HTERT RPE-1 (cell line): ENCODE results near the gene CCDC184.

Experiments
- in situ Hi-C: fragments of 300-500 bp; cut with MboI; formaldehyde crosslinking; loops from 4 replicates; pipeline ENCODE4 v1.14.3; 2020; ENCODE audit warnings: low sequenced_read_pairs

The CCDC184 gene

GRCh38 chr12:48177982-48178381, 5.5 kb upstream of the CCDC184 start:
- in situ Hi-C loops: no loop called here

DNA sequence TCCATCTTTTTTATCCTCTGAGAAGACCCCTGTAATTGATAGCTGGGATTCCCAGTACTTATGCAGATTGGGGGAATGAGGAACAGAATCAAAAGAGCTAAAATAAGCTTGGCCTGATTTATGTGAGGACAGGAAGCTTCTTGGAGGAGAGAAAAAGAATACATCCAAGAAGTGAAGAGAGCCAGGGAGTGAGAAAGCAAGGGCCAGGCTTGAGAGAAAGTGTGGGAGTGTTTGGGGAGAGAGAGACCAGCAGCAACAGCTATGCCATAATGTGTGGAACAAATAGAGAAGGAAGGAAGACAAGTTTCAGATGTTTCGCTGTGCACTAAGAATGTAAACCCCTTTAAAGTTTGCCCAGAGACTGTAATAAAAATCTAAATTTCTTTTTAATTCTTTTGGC, 4.0 kb upstream of the CCDC184 start:
- in situ Hi-C loops: no loop called here

DNA sequence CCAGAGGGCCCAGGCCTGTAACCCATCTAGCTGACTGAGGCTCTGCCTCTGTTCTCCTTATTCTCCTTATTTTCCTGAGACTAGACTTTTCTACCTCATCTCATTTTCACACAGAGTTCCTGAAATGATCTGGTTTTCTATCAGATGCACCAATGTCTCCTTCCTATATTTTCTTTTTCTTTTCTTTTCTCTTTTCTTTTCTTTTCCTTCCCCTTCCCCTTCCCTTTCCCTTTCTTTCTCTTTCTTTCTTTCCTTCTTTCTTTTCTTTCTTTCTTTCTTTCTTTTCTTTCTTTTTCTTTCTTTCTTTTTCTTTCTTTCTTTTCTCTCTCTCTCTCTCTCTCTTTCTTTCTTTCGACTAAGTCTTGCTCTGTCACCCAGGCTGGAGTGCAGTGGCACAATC, 3.0 kb upstream of the CCDC184 start:
- in situ Hi-C loops: no loop called here

GRCh38 chr12:48180857-48181495, 2.5 kb upstream of the CCDC184 start:
- in situ Hi-C loops: no loop called here

GRCh38 chr12:48182631-48183030, 813 bp upstream of the CCDC184 start:
- in situ Hi-C loops: no loop called here

- in situ Hi-C loops: no loop called here
Measured at GRCh38 chr12:48183876-48184548, 568 bp downstream of the CCDC184 start.

GRCh38 chr12:48184549-48184922, 1.1 kb downstream of the CCDC184 start:
- in situ Hi-C loops: no loop called here

GRCh38 chr12:48185181-48185919, 1.9 kb downstream of the CCDC184 start:
- in situ Hi-C loops: no loop called here

GRCh38 chr12:48187916-48188695, 4.7 kb downstream of the CCDC184 start:
- in situ Hi-C loops: no loop called here

- in situ Hi-C loops: no loop called here
Measured at GRCh38 chr12:48189331-48190125, 6.1 kb downstream of the CCDC184 start.

- in situ Hi-C loops: no loop called here
Measured at GRCh38 chr12:48191096-48191495, 7.7 kb downstream of the CCDC184 start.

DNA sequence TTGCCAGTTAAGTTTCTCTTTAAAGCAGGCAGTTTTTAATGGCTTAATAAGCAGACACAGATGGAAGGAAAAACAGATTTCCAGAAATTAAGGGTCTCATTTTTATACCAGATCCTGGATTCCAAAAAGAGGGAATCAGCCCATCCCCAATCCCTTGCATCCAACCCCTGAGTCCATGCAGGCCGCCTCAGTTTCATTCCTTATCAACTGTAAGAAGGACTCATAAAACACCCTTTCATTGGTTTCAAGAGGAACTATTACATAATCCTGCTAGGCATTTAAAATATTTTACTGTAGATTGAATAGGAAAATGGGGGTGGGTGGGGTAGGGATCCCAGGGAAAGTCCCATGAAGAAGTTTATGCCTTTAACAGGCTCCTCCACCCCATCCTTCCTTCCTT, 9.4 kb downstream of the CCDC184 start:
- in situ Hi-C loops: no loop called here

DNA sequence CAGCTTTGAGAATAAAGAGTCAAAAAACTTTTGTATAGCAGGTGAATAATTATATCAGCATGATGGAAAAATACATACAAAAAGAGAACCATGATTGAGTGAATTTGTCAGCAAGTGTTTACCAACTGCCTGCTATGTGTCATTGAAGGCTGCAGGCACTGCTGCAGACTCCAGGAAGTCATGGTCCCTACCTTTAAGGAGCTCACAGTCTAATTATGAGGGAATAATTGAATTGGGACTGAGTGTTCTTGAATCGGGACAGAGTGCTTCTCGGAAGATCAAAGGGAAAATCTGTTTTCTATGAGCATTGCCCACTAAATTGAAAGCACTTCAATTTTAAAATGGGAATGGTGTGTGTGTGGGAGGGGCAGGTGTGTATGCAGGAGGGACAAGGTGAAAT, 10.2 kb downstream of the CCDC184 start:
- in situ Hi-C loops: no loop called here

- in situ Hi-C loops: no loop called here
Measured at GRCh38 chr12:48194799-48195201, 11.4 kb downstream of the CCDC184 start.

DNA sequence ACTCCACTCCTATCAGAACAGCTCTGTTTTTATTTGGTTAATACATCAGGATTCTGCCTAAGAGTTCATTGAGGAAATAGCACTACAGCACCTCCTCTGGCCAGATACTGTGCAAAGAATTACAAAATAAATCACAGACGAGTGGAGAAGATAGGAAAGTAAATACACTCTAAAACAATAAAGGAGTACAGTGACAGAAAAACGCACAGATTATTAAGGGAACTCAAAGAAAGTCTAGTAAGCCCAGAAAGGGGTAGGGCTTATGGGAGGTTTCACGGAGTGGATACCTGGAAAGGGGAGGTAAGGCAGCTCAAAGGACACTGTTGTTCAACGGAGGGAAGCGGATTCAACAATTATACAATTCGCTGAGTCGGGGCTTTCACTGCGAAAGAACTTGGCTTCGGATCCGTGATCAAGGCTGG, 14.1 kb downstream of the CCDC184 start:
- in situ Hi-C loops: no loop called here

GRCh38 chr12:48197971-48198671, 14.7 kb downstream of the CCDC184 start:
- in situ Hi-C loops: no loop called here

- in situ Hi-C loops: no loop called here
Measured at GRCh38 chr12:48198672-48198971, 15.2 kb downstream of the CCDC184 start.

- in situ Hi-C loops: no loop called here
Measured at GRCh38 chr12:48198985-48199384, 15.5 kb downstream of the CCDC184 start.

DNA sequence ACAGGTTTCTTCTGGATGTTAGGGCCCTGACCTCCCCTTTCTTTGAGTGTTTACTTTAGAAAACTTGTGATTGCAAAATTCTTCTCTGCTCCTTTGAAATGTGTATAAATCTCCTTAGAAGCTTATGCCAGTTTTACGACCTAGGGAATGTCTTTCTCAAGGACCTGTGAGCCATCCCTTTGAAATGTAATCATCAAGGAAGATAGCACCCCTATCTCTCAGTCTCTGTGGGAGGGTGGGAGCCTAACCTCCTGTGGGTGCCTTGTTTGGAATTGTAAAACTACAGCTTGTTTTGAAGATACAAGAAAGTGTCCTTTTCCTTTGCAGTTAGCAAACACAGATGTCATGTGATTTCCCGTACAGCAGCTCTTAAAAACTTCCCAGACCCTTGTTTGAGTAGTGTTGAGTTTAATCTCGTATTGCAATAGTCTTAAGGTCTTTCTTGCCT, 16.4 kb downstream of the CCDC184 start:
- in situ Hi-C loops: no loop called here

- in situ Hi-C loops: no loop called here
Measured at GRCh38 chr12:48201091-48201490, 17.6 kb downstream of the CCDC184 start.
